OCI-LY1 (cell line): ENCODE results near the gene CNTN5.

Experiments
- H2AFZ ChIP-seq: fragments of 200-600 bp; sonication (generic), shearing (Covaris generic); 2 replicates; pipeline ENCODE4 v1.6.0; 2014; ENCODE audit warnings: antibody characterized with exemption, mild to moderate bottlenecking, low read length
- H3F3A ChIP-seq: fragments of 200-600 bp; sonication (generic), shearing (Covaris generic); 2 replicates; pipeline ENCODE4 v1.6.0; 2014; ENCODE audit warnings: mild to moderate bottlenecking, antibody characterized with exemption, low read length, moderate library complexity; ENCODE audit not compliant: insufficient read depth
- H3K27ac ChIP-seq: fragments of 200-600 bp; sonication (generic); 2 replicates; pipeline ENCODE4 v1.5.1; 2014; ENCODE audit warnings: low read length, mixed run types, mild to moderate bottlenecking, low read depth; ENCODE audit not compliant: poor library complexity, severe bottlenecking
- H3K27me3 ChIP-seq: fragments of 200-600 bp; sonication (generic); 2 replicates; pipeline ENCODE4 v1.6.0; 2014; ENCODE audit warnings: antibody characterized with exemption, mild to moderate bottlenecking, low read length, moderate library complexity; ENCODE audit not compliant: insufficient read depth
- H3K36me3 ChIP-seq: fragments of 200-600 bp; sonication (generic); 2 replicates; pipeline ENCODE4 v1.6.1; 2014; ENCODE audit warnings: mild to moderate bottlenecking, antibody characterized with exemption, low read length, moderate library complexity, mixed read lengths; ENCODE audit not compliant: insufficient read depth
- H3K4me1 ChIP-seq: fragments of 200-600 bp; sonication (generic); 2 replicates; pipeline ENCODE4 v1.5.1; 2014; ENCODE audit warnings: mild to moderate bottlenecking, low read length, moderate library complexity; ENCODE audit not compliant: insufficient read depth, severe bottlenecking
- H3K4me2 ChIP-seq: fragments of 200-600 bp; sonication (generic), shearing (Covaris generic); 2 replicates; pipeline ENCODE4 v1.6.1; 2014; ENCODE audit warnings: low read length
- H3K4me3 ChIP-seq: fragments of 200-600 bp; sonication (generic); 2 replicates; pipeline ENCODE4 v1.5.1; 2014; ENCODE audit warnings: low read length, low read depth, mild to moderate bottlenecking, mixed read lengths; ENCODE audit not compliant: poor library complexity, severe bottlenecking
- H3K79me2 ChIP-seq: fragments of 200-600 bp; shearing (Covaris generic); 2 replicates; pipeline ENCODE4 v1.6.1; 2016; ENCODE audit warnings: mixed run types, low read length, mixed read lengths; ENCODE audit not compliant: insufficient read depth
- H3K9ac ChIP-seq: fragments of 200-600 bp; sonication (generic), shearing (Covaris generic); 2 replicates; pipeline ENCODE4 v1.6.1; 2014; ENCODE audit warnings: mild to moderate bottlenecking, low read length, mixed read lengths
- H3K9me2 ChIP-seq: fragments of 200-600 bp; sonication (generic), shearing (Covaris generic); 2 replicates; pipeline ENCODE4 v1.6.1; 2014; ENCODE audit warnings: low read depth, mild to moderate bottlenecking, low read length, mixed read lengths
- H3K9me3 ChIP-seq: fragments of 200-600 bp; shearing (Covaris generic); 2 replicates; pipeline ENCODE4 v1.6.1; 2014; ENCODE audit warnings: low read length, mixed read lengths
- H4K20me1 ChIP-seq: fragments of 200-600 bp; sonication (generic), shearing (Covaris generic); 2 replicates; pipeline ENCODE4 v1.6.0; 2016; ENCODE audit warnings: mild to moderate bottlenecking, low read length; ENCODE audit not compliant: insufficient read depth
- CTCF ChIP-seq: fragments of 200-600 bp; sonication (generic), shearing (Covaris generic); IDR thresholded peaks from 2 replicates; pipeline ENCODE4 v1.5.1; 2017; ENCODE audit warnings: mild to moderate bottlenecking, antibody characterized with exemption, low read length, moderate library complexity, mixed read lengths
- EZH2 ChIP-seq: fragments of 200-600 bp; sonication (generic), shearing (Covaris generic); IDR thresholded peaks from 2 replicates; pipeline ENCODE4 v1.8.0; 2017; ENCODE audit warnings: borderline replicate concordance, mixed run types, mild to moderate bottlenecking, antibody characterized with exemption, low read length, moderate library complexity, mixed read lengths

CNTN5 gene

GRCh38 chr11:99988471-99988837 lies 967.7 kb downstream of the CNTN5 start:
- H3K4me1 ChIP-seq = no peaks in the 10 kb centered on the region
- H3K79me2 ChIP-seq = no peaks in the 10 kb centered on the region
- H3K4me2 ChIP-seq = no peak overlapping the region
- H3K27me3 ChIP-seq = no peaks in the 10 kb centered on the region
- no peaks in the 10 kb centered on the region for H3K36me3 ChIP-seq
- no peak overlapping the region for H3K9ac ChIP-seq
- no peak overlapping the region for H3K4me3 ChIP-seq
- H2AFZ ChIP-seq = no peak overlapping the region
- H3K27ac ChIP-seq = no peak overlapping the region
- no peaks in the 10 kb centered on the region for H3K9me2 ChIP-seq
- no peaks in the 10 kb centered on the region for H3F3A ChIP-seq
- no peaks in the 10 kb centered on the region for H3K9me3 ChIP-seq
- no peaks in the 10 kb centered on the region for H4K20me1 ChIP-seq
- no peak for TF ChIP-seq CTCF
- no peak for TF ChIP-seq EZH2

DNA sequence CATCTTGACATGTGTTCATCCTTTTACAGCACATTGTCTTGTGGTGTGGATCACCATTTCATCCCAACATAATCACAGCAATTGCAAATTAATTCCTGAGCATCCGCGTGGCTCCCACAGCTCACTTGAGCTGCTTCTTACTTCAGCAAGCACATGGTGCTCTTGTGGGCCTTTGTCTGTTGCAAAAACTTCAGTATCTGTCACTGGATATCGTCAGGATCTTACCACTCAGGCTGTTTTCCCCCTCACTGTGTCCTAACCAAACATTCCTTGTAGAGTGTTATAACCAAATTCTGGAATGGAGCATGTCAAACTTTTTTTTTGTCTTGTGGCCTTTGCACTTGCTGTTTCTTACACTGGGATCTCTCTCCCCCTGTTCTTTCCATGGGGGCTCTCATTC lies 983.2 kb downstream of the CNTN5 start:
- no peaks in the 10 kb centered on the region for H3K9me3 ChIP-seq
- H3K36me3 ChIP-seq = no peaks in the 10 kb centered on the region
- no peaks in the 10 kb centered on the region for H4K20me1 ChIP-seq

DNA sequence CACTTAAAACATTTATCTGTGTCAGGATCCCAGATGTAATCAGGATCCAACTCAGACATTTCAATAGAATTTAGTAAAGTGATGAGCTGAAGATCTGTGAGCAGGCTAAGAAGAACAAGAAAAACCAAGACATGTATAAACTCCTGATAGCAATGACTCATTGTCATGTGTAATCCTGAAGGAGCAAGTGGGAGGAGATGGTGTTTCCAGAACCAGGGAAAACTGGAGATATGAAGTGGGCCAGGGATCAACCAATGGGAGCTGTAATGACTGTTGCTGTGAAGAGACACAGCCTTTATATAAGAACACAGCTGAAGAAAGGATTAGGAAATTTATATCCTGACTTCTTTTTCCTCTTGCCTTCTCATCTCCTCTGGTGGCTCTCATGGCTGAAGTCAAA lies 983.8 kb downstream of the CNTN5 start:
- Histone ChIP-seq H3F3A (no peaks in the 10 kb centered on the region), H3K9me2 (no peaks in the 10 kb centered on the region), H3K4me3 (no peak overlapping the region), H3K9ac (no peak overlapping the region), H3K36me3 (no peaks in the 10 kb centered on the region), H4K20me1 (no peaks in the 10 kb centered on the region), H3K27ac (no peak overlapping the region), H2AFZ (no peak overlapping the region), H3K4me1 (no peaks in the 10 kb centered on the region), H3K79me2 (no peaks in the 10 kb centered on the region), H3K4me2 (no peak overlapping the region), H3K9me3 (no peaks in the 10 kb centered on the region), H3K27me3 (no peaks in the 10 kb centered on the region)
- TF ChIP-seq EZH2 = no peak

More for the DNA sequence above, 983.2 kb downstream of the CNTN5 start:
- Histone ChIP-seq H3K9me2 (no peaks in the 10 kb centered on the region), H3K4me3 (no peak overlapping the region), H3K9ac (no peak overlapping the region), H3K27ac (no peak overlapping the region), H2AFZ (no peak overlapping the region), H3K4me2 (no peak overlapping the region), H3F3A (no peaks in the 10 kb centered on the region), H3K79me2 (no peaks in the 10 kb centered on the region), H3K4me1 (no peaks in the 10 kb centered on the region), H3K27me3 (no peaks in the 10 kb centered on the region)
- TF ChIP-seq CTCF = no peak
- no peak for TF ChIP-seq EZH2

DNA sequence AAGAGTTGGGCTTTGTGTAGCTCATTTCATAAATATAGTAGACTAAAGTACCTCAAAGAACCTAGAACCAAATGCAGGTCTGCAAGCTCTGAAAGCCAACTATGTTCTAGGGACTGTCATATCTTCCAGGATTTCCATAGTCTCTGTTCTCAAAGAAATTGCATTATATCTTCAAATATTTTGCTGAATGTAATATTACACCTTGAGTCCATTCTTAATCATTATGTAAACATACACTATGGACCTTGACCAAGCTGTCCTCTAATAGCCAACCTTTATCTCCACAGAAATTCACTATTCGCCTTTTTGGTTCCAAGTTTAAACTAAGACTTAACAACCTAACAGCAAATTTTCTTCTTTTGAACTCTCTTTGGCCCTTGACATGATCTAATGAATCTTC lies 987.7 kb downstream of the CNTN5 start:
- no peaks in the 10 kb centered on the region for H3K27me3 ChIP-seq
- no peak overlapping the region for H2AFZ ChIP-seq
- no peaks in the 10 kb centered on the region for H3K9me3 ChIP-seq
- H3K9me2 ChIP-seq = no peaks in the 10 kb centered on the region
- H3K27ac ChIP-seq = no peak overlapping the region
- H3K4me2 ChIP-seq = no peak overlapping the region
- no peaks in the 10 kb centered on the region for H3K36me3 ChIP-seq
- no peak overlapping the region for H3K9ac ChIP-seq
- no peak overlapping the region for H3K4me3 ChIP-seq
- H3K79me2 ChIP-seq = no peaks in the 10 kb centered on the region
- no peaks in the 10 kb centered on the region for H3K4me1 ChIP-seq
- no peaks in the 10 kb centered on the region for H3F3A ChIP-seq
- TF ChIP-seq EZH2 (no peak), CTCF (no peak)
- H4K20me1 ChIP-seq = no peaks in the 10 kb centered on the region
